Posterior cingulate gyrus (tissue), 11 donors: ENCODE measurements around the gene TRIO.

Source experiments
- DNase-seq, 10 donors: peaks; one replicate each; pipeline versions ENCODE4 v3.0.0 to v3.0.0-alpha.2; 2020 to 2021; ENCODE audit warnings: mixed read lengths in 3 of 10
- intact Hi-C: fragments of 100-400 bp; cut with DNase I; formaldehyde crosslinking; loops from one replicate; pipeline ENCODE4 v1.15.1; 2023

TRIO gene

DNA sequence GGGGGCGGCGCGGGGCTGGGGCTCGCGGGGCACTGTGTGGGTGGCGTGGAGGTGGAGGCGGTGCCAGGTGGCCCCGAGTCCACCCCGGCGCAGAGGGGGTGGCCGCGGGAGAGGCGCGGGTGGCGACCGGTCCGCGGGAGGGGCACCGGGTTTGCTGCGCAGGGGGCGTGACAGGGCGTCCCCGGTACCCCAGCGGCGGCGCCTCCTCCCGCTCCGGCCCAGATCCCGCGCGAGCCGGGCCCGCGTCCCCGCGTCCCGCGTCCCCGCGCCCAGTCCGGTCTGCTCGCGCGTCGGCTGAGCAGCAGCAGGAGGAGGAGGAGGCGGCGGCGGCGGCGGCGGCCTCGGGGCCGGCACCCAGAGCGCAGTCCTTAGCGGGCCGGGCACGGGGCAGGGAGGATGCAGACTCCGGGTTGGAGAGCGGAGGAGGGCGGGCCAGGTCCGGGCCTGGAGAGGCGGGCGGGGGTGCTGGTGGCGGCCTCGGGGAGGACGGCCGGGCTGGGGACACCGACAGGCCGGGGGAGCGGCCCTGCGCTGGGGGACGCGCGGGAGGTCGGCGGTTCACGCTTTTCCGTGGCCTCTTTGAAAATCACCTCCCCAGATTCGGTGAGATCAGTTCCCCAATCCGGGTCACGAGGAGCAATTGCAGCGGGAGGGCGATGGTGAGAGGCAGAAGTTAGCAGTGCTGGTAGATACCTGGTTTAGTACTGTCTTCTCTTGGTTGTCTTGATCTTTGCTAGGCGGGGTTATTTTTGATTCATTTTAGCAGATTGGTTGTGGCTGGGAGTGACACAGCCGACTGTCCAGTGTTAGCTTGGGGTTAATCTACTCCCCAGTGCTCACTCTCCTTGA lies 1.7 kb downstream of the TRIO start:
- intact Hi-C loops: loop anchor here (2.0 to 10.0 kb wide), 3 partner anchors 60 to 520 kb away; partner anchors contain the start of gene OTULIN
- DNase-seq: peak in 9 of 10 donors; percentile 28 to 93 (median 48)

DNA sequence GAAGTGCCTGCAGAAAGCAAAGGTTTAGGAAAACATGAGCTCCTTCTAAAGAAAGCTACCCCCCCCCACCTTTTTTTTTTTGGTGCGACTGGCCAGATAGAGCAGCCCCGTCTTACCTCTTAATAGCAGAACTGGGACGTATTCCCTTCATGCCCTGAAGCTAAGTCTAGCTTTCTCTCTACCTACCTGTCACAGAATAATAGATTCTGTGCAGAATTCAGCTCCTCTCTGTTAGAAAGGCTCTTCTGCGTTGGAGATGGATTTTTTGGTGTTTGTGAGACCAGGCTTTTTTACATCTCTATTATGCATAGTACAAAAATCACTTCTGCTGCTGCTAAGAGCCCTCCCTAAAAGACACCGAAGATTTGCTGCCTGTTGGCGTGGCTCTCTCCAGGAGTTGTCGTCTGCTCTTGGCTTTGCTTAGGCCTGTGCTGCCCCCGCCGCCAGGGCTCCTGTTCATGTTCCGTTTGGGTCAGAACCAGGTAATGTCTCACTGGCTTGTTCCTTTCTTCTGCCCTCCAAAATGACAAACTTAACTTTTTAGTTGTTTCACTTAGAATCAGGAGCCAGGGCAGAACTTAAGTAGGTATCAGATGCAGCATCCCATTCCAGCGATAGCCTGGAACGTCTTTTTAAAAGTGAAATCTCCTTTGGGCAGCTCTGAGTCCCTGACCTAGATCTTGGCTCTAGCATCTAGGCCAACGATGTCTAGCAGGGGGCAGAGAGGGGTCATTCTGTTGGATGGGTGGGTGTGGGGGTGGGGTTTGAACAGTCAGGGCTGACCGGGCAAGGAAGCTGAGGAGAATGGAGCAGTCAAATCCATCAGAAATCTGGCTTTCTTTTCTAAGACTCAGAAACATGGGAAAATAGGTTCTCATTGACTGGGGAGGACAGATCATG lies 2.5 kb downstream of the TRIO start:
- intact Hi-C loops: loop anchor here (2.0 to 10.0 kb wide), 3 partner anchors 59 to 519 kb away; partner anchors contain the start of gene OTULIN
- DNase-seq: peak in 1 of 10 donors; percentile 71

DNA sequence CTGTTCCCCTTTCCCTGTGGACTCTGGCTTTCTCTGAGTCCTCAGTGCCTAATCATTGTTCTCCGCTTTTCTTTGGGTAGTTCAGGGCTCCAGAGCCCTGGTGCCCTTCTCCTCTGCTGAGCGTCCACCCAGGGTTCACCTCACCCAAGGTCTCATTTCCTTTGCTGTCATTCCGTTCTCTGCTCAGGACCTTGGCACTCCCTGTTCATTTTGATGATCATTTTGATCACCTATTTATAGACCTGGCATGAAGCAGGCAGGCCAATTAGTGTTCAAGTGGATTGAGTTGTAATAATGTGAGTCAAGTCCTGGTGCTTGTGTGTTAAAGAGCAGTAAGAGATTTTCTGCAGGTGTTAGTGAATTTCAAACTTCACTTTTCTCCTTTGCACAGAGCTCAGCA lies 3.6 kb downstream of the TRIO start:
- intact Hi-C loops: loop anchor here (10.0 kb wide), 2 partner anchors 58 to 518 kb away; partner anchors contain the start of gene OTULIN
- no peak for DNase-seq

DNA sequence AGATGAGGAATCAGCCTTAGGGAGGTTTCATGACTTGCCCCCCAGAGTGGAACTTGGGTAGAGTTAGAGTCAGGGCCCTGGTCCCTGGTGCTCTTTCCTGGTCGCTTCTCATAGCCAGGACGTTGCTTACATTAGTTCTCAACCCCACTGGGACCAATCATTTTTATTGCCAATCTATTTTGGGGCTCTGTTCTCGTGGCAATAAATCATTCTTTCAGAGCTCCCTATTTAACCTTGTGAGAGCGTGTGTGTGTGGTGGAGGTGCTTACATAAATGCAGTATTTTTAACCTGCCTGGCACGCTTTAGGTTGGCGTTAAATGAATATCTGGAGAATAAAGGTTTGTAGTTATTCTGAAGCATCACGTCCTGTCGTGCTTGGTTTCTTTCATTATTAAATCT lies 4.1 kb downstream of the TRIO start:
- DNase-seq: no peak
- intact Hi-C loops: loop anchor here (10.0 kb wide), 2 partner anchors 58 to 518 kb away; partner anchors contain the start of gene OTULIN

DNA sequence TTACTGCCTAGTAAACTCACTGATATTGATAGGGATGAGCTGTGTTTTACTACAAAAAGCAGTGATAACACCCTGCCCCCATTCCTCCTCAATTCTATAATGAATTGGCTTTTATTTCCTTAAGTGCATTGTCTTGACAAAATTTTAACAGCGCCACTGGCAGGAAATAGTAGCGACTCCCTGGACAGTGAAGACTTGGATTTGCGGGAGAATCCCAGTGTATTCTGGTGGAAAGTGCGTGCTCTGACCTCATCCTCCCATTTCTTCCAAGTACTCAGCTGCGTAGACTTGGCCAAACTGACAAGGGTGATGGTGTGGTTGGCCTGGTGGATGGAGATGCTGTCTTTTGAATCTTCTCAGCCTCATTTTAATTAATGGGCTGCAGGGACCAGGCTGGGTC lies 5.3 kb downstream of the TRIO start:
- no peak for DNase-seq
- intact Hi-C loops: loop anchor here (10.0 kb wide), 2 partner anchors 56 to 516 kb away; partner anchors contain the start of gene OTULIN

DNA sequence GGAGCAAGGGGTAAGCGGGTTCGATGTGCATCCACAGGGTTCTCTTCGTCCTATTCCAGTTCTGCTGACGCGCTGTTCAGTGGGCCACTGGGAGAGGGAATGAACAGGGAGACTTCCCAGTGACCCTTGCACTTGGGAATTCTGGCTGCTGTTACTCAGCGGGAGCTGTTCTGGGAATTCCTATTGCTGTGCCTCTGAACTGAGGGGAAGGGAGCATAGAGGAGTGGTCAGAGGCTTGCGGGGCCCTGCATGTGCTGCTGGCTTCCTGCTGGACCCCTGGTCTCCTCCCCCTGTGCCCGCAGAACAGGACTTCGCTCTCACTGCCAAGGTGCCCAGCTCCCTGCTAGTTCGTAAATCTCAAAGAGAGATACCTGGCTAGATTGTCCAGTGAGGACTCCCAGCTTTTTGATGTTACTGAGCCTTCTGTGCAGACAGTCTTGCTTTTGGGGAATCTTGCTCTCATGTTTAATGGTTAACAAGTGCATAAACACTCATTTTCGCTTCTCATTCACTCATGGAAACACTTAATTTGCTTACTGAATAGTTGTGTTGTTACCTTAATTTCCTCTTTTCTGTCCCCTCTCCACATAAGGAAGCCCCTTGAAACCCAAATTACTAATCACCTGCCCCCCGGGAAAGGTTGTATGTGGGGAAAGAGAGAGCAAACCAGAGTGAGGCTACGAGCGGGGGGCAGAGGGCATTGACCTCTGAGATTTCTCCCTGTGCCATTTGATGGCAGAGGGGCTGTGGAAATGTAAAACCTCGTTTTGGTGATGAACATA lies 5.9 kb downstream of the TRIO start:
- DNase-seq: no peak
- intact Hi-C loops: loop anchor here (10.0 kb wide), 2 partner anchors 56 to 516 kb away; partner anchors contain the start of gene OTULIN

DNA sequence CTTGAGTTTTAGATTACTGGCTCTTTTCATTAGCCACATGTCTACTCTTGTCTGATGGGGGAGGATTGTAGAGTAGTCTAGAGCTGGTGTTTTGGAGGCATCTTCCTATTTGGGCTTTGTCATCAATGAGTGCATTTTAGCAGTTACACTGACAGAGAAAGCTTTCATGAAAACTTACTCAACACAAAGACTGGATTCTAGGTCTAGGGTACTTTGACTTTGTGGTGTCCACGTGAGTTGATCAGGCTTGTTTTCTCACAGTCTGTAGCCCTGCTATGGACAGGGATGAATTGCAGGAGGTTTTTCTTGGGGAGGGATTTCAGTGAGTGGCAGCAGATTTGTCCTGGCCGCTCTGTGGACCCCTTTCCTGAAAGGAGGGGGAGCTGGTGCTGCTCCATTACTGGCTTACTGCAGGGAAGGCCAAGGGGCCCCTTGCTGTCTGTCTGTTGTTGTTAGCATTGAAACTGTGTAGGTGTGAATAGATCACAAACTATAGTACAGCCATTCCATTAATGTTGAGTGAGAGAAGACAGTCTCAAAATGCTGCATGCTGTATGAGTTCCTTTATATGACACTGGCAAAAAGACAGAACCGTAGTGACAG lies 6.6 kb downstream of the TRIO start:
- DNase-seq: no peak
- intact Hi-C loops: loop anchor here (10.0 kb wide), 2 partner anchors 55 to 515 kb away; partner anchors contain the start of gene OTULIN

DNA sequence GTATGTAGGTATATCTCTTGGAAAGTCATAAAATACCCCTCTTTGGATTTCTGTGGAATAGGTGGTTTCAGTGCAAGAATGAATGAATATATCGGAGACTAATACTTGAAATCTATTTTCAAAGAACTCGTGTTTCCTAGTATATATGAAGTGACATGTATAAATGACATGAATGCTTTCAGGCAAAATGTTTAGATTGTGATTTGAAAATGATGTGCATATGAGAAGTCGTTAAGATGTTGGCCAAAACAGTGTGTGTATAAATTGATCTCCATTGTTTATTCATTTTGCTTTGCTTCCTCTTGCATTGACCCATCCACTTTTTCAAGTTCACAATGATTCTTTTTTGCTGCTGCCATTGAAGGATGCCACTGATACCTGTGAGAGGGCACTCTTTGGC lies 8.3 kb downstream of the TRIO start:
- no peak for DNase-seq
- intact Hi-C loops: no loop called here

DNA sequence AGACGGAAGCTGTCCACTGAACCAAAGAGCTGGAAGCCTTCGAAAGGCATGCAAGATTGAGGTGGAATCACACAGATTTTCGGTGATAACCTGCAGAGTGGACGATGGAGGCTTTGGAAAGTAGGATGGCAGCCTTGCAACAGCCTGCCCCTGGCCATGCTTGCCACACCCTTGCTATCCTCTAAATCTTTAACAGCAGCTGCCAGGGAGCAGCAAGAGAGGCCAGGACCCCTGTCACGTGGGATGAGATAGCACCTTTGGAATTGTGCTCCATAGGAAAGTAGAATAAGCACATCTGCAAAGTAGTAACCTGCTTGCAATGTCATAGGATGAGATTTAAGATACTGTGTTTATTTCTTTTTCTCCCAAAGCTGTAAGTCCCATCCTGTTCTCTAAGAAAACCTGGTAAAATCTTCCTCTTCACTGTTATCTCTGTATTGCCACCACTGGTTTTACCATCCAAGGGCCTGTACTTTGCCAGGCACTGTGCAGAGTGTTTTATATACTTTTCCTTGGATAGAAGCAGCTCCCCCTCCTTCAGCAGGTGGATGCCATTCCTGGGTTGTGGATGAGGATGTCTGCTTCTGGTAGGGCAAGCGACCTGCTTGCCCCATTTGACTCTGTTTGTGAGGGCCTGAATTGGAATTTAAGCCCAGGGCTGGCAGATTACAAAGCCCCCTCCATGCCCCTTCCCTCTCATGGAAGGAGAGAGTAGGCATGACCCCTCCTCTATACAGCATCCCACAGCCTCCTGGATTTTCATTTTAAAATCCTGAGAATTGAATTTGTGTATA lies 10.1 kb downstream of the TRIO start:
- intact Hi-C loops: no loop called here
- DNase-seq: no peak

DNA sequence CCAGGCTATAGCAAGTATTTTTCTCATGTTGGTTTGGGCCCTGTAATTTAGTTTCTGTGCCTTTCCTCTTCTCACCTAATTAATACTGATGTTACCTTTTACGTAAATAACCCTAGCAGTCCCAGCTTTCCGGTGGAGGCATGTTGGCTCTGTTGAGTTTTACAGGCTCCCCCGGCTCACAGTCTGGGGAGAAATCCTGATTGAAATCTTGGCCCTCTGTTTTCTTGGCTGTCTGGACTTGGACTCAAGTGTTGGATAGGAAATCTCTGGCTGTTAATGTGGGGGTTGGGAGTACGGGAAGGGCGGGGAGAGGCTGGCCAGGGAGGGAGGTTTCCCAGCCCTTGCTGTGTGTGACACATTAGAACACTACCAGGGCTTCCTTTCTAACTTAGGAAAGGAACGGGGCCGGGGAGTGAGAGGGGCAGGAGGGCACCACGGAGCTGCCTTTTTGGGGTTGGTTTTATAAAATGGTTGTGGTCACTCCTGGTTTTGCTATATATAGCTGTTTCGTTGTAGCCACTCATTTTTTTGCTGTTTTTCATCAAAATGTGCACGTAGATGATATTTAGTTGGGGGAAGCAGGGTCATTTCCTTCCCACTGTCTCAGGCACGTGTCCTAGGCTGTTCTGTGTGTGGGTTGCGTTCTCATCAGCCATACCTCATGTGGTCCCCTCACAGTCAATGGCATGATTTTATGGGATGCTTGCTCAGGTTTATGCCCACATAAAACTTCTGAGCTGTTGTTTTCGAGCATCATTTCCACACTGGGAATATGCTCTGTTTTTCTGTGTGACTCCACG lies 11.0 kb downstream of the TRIO start:
- intact Hi-C loops: no loop called here
- peak in 1 of 10 donors; percentile 24 for DNase-seq

DNA sequence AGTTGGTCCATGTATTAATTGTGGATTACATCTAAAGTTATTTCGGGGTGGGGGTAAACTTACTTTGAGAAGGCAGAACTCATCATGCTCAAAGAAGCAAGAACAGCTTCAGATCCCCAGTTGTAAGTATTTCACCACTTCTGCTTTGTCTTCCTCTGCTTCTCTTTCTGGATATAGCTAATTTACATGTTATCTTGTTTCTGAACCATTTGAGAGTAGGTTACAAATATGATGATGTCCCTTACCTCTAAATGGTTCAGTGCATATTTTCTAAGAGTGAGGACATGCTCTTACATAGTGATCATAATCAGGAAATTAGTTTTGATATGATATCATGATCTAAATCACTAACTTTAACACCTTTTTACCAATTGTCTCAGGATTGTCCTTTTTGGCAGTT lies 11.9 kb downstream of the TRIO start:
- DNase-seq: no peak
- intact Hi-C loops: no loop called here

DNA sequence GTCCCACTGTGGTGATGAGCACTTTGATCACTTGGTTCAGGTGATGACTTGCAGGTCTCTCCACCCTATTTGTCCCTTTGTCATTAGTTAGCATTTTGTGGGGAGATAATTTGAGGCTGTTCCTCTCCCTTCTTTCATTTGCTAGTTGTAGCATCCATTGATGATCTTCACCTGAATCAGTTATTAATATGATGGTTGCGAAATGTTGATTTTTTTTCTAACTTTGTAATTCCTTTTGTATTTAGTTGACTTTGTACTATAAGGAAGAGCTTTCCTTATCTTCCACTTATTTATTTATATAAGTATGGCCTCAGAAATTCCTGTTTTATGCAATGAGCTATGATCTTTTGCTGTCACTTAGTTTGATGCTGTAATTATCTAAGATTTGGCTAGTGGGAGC lies 12.6 kb downstream of the TRIO start:
- intact Hi-C loops: no loop called here
- DNase-seq: no peak

DNA sequence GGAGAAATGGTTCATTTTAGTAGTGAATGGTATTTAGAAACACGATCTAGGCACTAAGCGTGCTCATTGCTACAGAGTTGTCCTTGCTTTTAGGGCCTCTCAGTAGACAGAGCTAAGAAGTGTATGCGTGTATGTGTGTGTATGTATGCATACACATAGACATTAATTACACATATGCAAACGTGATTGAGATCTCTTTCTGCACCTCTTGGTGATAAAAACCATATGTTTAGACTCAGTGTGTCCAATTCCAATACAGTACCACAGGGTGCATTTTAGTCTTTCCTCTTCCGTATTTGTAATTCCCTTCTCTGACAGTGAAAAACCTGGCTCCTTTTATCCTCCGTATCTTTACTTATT lies 13.1 kb downstream of the TRIO start:
- no peak for DNase-seq
- intact Hi-C loops: no loop called here

DNA sequence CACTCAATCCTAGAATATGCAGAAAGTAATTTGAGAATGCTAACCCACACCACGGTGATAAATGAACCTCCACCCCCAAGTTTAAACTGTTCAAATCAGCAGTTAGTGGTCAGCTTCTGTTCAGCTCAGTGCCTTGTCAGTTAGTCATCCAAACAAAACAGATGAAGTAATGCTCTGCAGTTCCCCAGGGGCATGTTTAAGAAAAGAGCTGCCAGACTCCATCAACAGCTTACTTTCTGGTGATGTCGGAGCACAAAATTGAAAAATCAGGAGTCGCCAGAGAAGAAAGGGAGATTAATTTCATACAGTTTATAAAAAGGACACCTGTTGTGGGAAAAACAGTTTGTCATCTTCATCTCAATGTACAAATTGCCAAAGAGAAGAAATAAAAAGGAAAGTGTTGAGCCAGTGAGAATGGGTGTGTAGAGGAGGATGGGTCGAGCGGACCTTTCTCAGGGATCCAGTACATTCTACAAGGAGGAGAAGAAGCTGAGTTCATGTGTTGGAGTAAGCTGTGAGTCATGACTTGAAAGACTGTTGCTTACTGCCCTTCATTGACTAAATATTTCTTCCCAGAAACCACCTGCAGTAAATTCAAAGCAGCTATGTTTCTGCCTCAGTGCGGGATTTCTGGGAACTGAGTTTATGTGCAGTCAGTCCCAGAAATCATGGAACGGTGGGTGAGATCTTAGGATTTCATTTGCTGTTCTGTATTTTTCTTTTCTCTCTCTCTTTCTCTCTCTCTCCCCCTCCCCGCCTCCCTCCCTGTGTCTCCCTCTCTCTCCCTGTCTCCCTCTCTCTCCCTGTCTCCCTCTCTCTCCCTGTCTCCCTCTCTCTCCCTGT lies 13.7 kb downstream of the TRIO start:
- intact Hi-C loops: no loop called here
- no peak for DNase-seq

DNA sequence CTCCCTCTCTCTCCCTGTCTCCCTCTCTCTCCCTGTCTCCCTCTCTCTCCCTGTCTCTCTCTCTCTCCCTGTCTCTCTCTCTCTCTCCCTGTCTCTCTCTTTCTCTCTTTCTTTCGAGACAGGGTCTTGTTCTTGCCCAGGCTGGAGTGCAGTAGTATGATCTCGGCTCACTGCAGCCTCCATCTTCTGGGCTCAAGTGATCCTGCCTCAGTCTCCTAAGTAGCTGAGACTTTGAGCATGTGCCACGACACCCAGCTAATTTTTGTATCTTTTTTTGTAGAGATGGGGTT lies 14.3 kb downstream of the TRIO start:
- intact Hi-C loops: no loop called here
- no peak for DNase-seq

DNA sequence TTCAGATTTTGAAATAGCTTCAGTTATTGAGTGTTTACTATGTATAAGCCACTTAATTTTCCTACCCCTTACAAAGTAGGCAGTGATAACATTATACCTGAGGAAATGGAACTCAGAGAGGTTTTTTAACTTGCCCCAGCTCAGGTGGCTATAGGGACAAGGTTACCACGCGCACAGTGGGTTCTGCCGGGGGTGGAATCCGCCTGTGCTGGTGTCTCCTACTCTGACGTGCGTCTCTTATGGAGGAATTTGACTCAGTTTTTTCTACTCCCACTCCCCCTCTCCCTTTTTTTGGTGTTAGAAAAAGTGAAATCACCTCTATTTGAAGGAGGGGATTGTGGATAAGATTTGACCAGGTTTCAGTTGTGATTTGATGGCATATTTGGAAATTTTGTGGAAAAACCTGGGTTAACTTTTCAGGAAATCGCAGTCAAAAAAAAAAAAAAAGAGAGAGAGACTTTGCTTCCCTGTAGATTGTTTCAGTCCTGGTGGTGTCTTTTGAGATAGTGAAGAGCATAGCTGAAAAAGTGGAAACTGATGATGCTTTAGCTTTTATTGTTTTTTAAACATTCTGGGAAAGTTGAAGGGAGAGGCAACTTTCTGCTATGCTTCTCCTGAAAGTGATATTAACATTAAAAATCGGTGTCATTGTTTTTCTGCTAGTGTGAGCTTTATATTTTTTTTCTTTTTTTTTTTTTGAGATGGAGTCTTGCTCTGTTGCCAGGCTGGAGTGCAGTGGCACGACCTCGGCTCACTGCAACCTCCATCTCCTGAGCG lies 15.9 kb downstream of the TRIO start:
- intact Hi-C loops: no loop called here
- no peak for DNase-seq
